Hepatocyte (in vitro differentiated cells): ENCODE data around the gene CCL11. TPM values are rescaled to one million over a fixed set of nuclear protein-coding genes. Genes with fewer than 3 reads are reported as not detected.
"Not testable (repeated sequence)": the region's sequence is repeated elsewhere in the genome, so short reads cannot be mapped to it uniquely, and the experiment has no call there.

Experiments
- DNase-seq: peaks from one replicate; pipeline ENCODE4 v3.0.0-alpha.2; 2016; ENCODE audit warnings: low spot score
- H2AFZ ChIP-seq: fragments of 200-600 bp; sonication (generic); 2 replicates; pipeline ENCODE4 v1.6.0; 2016; ENCODE audit warnings: antibody characterized with exemption, mild to moderate bottlenecking
- H3K27ac ChIP-seq: fragments of 200-600 bp; sonication (generic); 2 replicates; pipeline ENCODE4 v1.5.1; 2016; ENCODE audit warnings: mild to moderate bottlenecking
- H3K27me3 ChIP-seq: fragments of 200-600 bp; sonication (generic); 2 replicates; pipeline ENCODE4 v1.6.1; 2016
- H3K36me3 ChIP-seq: fragments of 200-600 bp; sonication (generic); replicated peaks from 2 replicates; pipeline ENCODE4 v1.5.1; 2016; ENCODE audit warnings: low read depth; ENCODE audit not compliant: insufficient read depth
- H3K4me1 ChIP-seq: fragments of 200-600 bp; sonication (generic); 2 replicates; pipeline ENCODE4 v1.5.1; 2016; ENCODE audit warnings: mild to moderate bottlenecking, moderate library complexity; ENCODE audit not compliant: insufficient read depth
- H3K4me2 ChIP-seq: fragments of 200-600 bp; sonication (generic); 2 replicates; pipeline ENCODE4 v1.6.0; 2016
- H3K4me3 ChIP-seq: fragments of 200-600 bp; sonication (generic); 2 replicates; pipeline ENCODE4 v1.5.1; 2016; ENCODE audit warnings: mild to moderate bottlenecking
- H3K79me2 ChIP-seq: fragments of 200-600 bp; sonication (generic); 2 replicates; pipeline ENCODE4 v1.6.0; 2017; ENCODE audit warnings: mild to moderate bottlenecking
- H3K9me2 ChIP-seq: fragments of 200-600 bp; sonication (generic); replicated peaks from 2 replicates; pipeline ENCODE4 v1.6.0; 2017; ENCODE audit warnings: mild to moderate bottlenecking; ENCODE audit not compliant: insufficient read depth
- H3K9me3 ChIP-seq: fragments of 200-600 bp; sonication (generic); 2 replicates; pipeline ENCODE4 v1.5.1; 2016; ENCODE audit warnings: low read depth, mild to moderate bottlenecking
- H4K20me1 ChIP-seq: fragments of 200-600 bp; sonication (generic); 2 replicates; pipeline ENCODE4 v1.6.0; 2016; ENCODE audit warnings: mild to moderate bottlenecking; ENCODE audit not compliant: insufficient read depth, poor library complexity, severe bottlenecking
- CTCF ChIP-seq: fragments of 200-600 bp; sonication (generic); IDR thresholded peaks from 2 replicates; pipeline ENCODE4 v1.5.1; 2016; ENCODE audit warnings: antibody characterized with exemption, mild to moderate bottlenecking; ENCODE audit not compliant: poor library complexity
- EZH2 ChIP-seq: fragments of 200-600 bp; sonication (generic); IDR thresholded peaks from 2 replicates; pipeline ENCODE4 v1.6.1; 2016; ENCODE audit warnings: antibody characterized with exemption, mild to moderate bottlenecking, borderline replicate concordance
- EZH2phosphoT487 ChIP-seq: fragments of 200-600 bp; sonication (generic); IDR thresholded peaks from one replicate; pipeline ENCODE4 v1.6.1; 2018; ENCODE audit warnings: antibody characterized with exemption, mild to moderate bottlenecking, low read depth, moderate library complexity; ENCODE audit not compliant: unreplicated experiment, severe bottlenecking
- whole genome bisulfite sequencing: methylation state at CpG from one replicate; pipeline ENCODE4 v1.1.6; 2016; ENCODE audit warnings: low lambda C conversion rate; ENCODE audit errors: missing lambda C conversion rate; 5-methylcytosine and 5-hydroxymethylcytosine counted together
- polyA plus RNA-seq: library from polyadenylated mRNA; unstranded; fragments of >200 nt; fragmentation: Nextera tagmentation; extraction: Ambion mirVana; gene quantifications from 2 replicates; pipeline ENCODE4 v1.2.1, GENCODE V29; 2016
- total RNA-seq: library from RNA; depleted of rRNA; stranded (reverse); fragments of >200 nt; gene quantifications from 2 replicates; pipeline ENCODE4 v1.2.3, GENCODE V29; 2014

The CCL11 gene
- total and polyA plus RNA-seq, 2 experiments from 2014 or later, result 0.82 TPM; not detected in 1

- DNase-seq, result no peak
- Histone ChIP-seq H3K36me3 (no peaks in the 10 kb centered on the region), H4K20me1 (no peaks in the 10 kb centered on the region), H3K9me3 (peaks cover 3% of the 10 kb centered on the region), H3K9me2 (no peaks in the 10 kb centered on the region), H3K4me1 (no peaks in the 10 kb centered on the region), H3K4me3 (no peak within 1 kb of the TSS), H3K4me2 (no peak within 1 kb of the TSS), H3K27ac (no peak within 1 kb of the TSS), H2AFZ (no peak within 1 kb of the TSS), H3K79me2 (no peaks in the 10 kb centered on the region), H3K27me3 (peaks cover 5% of the 10 kb centered on the region)
- WGBS, result 82% methylated on average over 2 of the region's 2 CpGs
- TF ChIP-seq CTCF (no peak), EZH2phosphoT487 (no peak), EZH2 (no peak)
These were observed 33.5 kb downstream of the CCL11 start, which contains the start of gene CCL8 for GRCh38 chr17:34319039-34319483. Gene CCL8 (plus strand): TSS chr17:34319435. CDS start chr17:34319502, 67 bp downstream.

- Histone ChIP-seq H3K4me2 (no peak overlapping the region), H3K36me3 (no peaks in the 10 kb centered on the region), H4K20me1 (no peaks in the 10 kb centered on the region), H3K9me3 (peaks cover 7% of the 10 kb centered on the region), H3K9me2 (no peaks in the 10 kb centered on the region), H3K4me1 (no peaks in the 10 kb centered on the region), H3K27me3 (no peaks in the 10 kb centered on the region), H3K27ac (no peak overlapping the region), H3K4me3 (no peak overlapping the region), H2AFZ (no peak overlapping the region), H3K79me2 (no peaks in the 10 kb centered on the region)
- no peak for DNase-seq
- TF ChIP-seq EZH2phosphoT487 (no peak), CTCF (no peak)
These were observed 36.4 kb downstream of the CCL11 start for GRCh38 chr17:34321964-34322363.

DNA sequence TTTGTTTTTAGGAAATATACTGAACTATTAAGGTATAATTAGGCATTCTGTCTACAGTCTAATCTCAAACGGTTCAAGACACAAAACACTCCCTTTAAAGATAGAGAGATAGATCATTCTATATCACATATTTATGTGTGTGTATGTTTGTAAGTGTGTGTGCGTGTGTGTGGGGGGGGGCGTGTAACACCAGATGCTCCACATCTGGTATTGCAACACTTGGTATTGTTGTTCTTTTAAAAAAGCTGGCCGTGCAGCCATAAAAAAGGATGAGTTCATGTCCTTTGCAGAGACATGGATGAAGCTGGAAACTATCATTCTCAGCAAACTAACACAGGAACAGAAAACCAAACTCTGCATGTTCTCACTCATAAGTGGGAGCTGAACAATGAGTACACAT is 42.0 kb downstream of the CCL11 start:
- not testable (repeated sequence) for H3K27ac ChIP-seq, H3K79me2 ChIP-seq, H4K20me1 ChIP-seq, H3K36me3 ChIP-seq, H3K4me1 ChIP-seq, DNase-seq, H3K27me3 ChIP-seq, H3K4me3 ChIP-seq, H3K9me2 ChIP-seq, H3K9me3 ChIP-seq, H3K4me2 ChIP-seq, H2AFZ ChIP-seq
- WGBS, result 67% methylated on average over 4 of the region's 4 CpGs

DNA sequence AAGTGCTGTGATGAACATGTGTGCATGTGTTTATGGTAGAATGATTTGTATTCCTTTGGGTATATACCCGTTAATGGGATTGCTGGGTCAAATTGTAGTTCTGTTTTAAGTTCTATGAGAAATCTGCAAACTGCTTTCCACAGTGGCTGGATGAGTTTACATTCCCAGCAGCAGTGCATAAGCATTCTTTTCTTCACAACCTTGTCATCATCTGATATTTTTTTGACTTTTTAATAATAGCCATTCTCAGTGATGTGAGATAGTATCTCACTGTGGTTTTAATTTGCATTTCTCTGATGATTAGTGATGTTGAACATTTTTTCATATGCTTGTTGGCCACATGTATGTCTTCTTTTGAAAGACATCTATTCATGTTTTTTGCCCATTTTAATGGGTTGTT is 52.2 kb downstream of the CCL11 start:
- no peak for DNase-seq
- H3K4me1 ChIP-seq, result no peaks in the 10 kb centered on the region
- H3K36me3 ChIP-seq, result no peaks in the 10 kb centered on the region
- H3K9me3 ChIP-seq, result no peaks in the 10 kb centered on the region
- H3K27ac ChIP-seq, result no peak overlapping the region
- no peaks in the 10 kb centered on the region for H3K79me2 ChIP-seq
- H3K9me2 ChIP-seq, result no peaks in the 10 kb centered on the region
- H4K20me1 ChIP-seq, result no peaks in the 10 kb centered on the region
- no peaks in the 10 kb centered on the region for H3K27me3 ChIP-seq
- 70% methylated on average over 1 of the region's 1 CpG for WGBS
- no peak overlapping the region for H3K4me3 ChIP-seq
- H2AFZ ChIP-seq, result no peak overlapping the region
- TF ChIP-seq CTCF, result no peak
- no peak for TF ChIP-seq EZH2
- no peak for TF ChIP-seq EZH2phosphoT487
- no peak overlapping the region for H3K4me2 ChIP-seq

Other genes starting within 250 kb of the CCL11 start
- 27.4 and 27.5 TPM in 2 replicates for gene CCL2, start 30.5 kb upstream of the CCL11 start, total RNA-seq
- 54.0 and 64.8 TPM in 2 replicates for gene CCL2, start 30.5 kb upstream of the CCL11 start, polyA plus RNA-seq
- gene CCL7, start 15.5 kb upstream of the CCL11 start, total RNA-seq, result not detected in 2 replicates
- 0.69 and 1.2 TPM in 2 replicates for gene CCL7, start 15.5 kb upstream of the CCL11 start, polyA plus RNA-seq
- gene CCL8, start 33.7 kb downstream of the CCL11 start, total RNA-seq, result 0.12 TPM in 1 of 2 replicates, not detected in the other
- gene CCL8, start 33.7 kb downstream of the CCL11 start, polyA plus RNA-seq, result 1.6 TPM in 1 of 2 replicates, not detected in the other
- 0.32 TPM in 1 of 2 replicates, not detected in the other for gene CCL13, start 70.7 kb downstream of the CCL11 start, total RNA-seq
- not detected in 2 replicates for gene CCL13, start 70.7 kb downstream of the CCL11 start, polyA plus RNA-seq
- gene CCL1, start 77.5 kb downstream of the CCL11 start, total RNA-seq, result not detected in 2 replicates
- not detected in 2 replicates for gene CCL1, start 77.5 kb downstream of the CCL11 start, polyA plus RNA-seq